HFFc6 (cell line): ENCODE results near the gene HOXD9. TPM values are rescaled to one million over a fixed set of nuclear protein-coding genes. Genes with fewer than 3 reads are reported as not detected.

Experiments
- DNase-seq: peaks from one replicate; pipeline ENCODE4 v3.0.0-alpha.2; 2018
- H3K27ac Mint-ChIP-seq: 2 replicates; pipeline ENCODE4 v1.8.0; 2020; ENCODE audit warnings: mild to moderate bottlenecking, mixed read lengths
- H3K27me3 Mint-ChIP-seq: 2 replicates; pipeline ENCODE4 v1.8.0; 2021; ENCODE audit warnings: mild to moderate bottlenecking, moderate library complexity, mixed read lengths; ENCODE audit not compliant: insufficient read depth
- H3K36me3 Mint-ChIP-seq: 2 replicates; pipeline ENCODE4 v1.8.0; 2021; ENCODE audit warnings: low read depth, mixed read lengths
- H3K4me1 Mint-ChIP-seq: 2 replicates; pipeline ENCODE4 v1.8.0; 2020; ENCODE audit warnings: low read depth, mixed read lengths
- H3K4me3 Mint-ChIP-seq: 2 replicates; pipeline ENCODE4 v1.8.0; 2020; ENCODE audit warnings: mild to moderate bottlenecking, moderate library complexity, mixed read lengths
- H3K9me3 Mint-ChIP-seq: 2 replicates; pipeline ENCODE4 v1.8.0; 2020; ENCODE audit warnings: mild to moderate bottlenecking, mixed read lengths
- microRNA-seq: library from miRNA; unstranded; fragments of <30 nt; microRNA quantifications from one replicate; pipeline ENCODE4, GENCODE V29; 2019
- total RNA-seq, 6 experiments: library from RNA; stranded (reverse); fragmentation: NEBNext Ultra II Directional; extraction: Animal tissue kit (Norgen Biotek cat#: 25700); gene quantifications; 2 replicates in 1 of 6; 3 replicates in 5 of 6; pipeline ENCODE4 v1.2.3, GENCODE V29; 2021
- TF ChIP-seq, protein P1 (sequence below): fragments of 200-600 bp; sonication (generic); IDR thresholded peaks from 2 replicates; pipeline ENCODE4 v1.5.0; 2021; ENCODE audit warnings: antibody characterized with exemption, mild to moderate bottlenecking

Gene HOXD9
- total RNA-seq, 6 experiments from 2014 or later, result 2.1 to 2.7 (median 2.4) TPM

DNA sequence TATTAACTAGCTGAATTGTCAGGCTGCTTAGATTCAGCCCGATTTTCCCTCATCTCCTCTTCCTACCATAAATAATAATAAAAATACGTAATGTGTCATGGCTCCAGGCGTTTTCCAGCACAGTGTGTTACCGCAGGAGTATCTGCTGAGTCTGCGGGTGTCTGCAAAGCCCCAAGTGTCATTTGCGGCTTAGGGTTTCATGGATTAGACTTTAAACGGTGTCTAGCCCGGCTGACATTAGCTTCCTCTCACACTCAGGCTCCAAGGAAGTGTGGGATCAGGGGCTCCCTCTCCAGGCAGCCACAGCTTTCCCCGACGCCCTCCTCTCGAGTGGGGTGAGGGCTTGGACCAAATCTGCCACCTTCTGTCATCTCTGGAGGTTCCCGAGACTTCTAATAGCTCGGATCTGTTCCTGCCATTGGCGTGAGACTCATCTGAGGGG, 51.9 kb downstream of the HOXD9 start:
- H3K4me1 Mint-ChIP-seq, result no peaks in the 10 kb centered on the region
- peaks cover 67% of the 10 kb centered on the region for H3K27me3 Mint-ChIP-seq
- H3K36me3 Mint-ChIP-seq, result peaks cover 5% of the 10 kb centered on the region; the same call in 1 of the 2 replicates
- 0 out of 2 replicates have a peak, but pooled peaks cover 3% of the 10 kb centered on the region for H3K9me3 Mint-ChIP-seq
- H3K4me3 Mint-ChIP-seq, result no peak overlapping the region
- no peak overlapping the region for H3K27ac Mint-ChIP-seq
- TF ChIP-seq, protein P1, sequence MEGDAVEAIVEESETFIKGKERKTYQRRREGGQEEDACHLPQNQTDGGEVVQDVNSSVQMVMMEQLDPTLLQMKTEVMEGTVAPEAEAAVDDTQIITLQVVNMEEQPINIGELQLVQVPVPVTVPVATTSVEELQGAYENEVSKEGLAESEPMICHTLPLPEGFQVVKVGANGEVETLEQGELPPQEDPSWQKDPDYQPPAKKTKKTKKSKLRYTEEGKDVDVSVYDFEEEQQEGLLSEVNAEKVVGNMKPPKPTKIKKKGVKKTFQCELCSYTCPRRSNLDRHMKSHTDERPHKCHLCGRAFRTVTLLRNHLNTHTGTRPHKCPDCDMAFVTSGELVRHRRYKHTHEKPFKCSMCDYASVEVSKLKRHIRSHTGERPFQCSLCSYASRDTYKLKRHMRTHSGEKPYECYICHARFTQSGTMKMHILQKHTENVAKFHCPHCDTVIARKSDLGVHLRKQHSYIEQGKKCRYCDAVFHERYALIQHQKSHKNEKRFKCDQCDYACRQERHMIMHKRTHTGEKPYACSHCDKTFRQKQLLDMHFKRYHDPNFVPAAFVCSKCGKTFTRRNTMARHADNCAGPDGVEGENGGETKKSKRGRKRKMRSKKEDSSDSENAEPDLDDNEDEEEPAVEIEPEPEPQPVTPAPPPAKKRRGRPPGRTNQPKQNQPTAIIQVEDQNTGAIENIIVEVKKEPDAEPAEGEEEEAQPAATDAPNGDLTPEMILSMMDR, result no peak
- no peak for DNase-seq

Small RNA genes lying within 50 kb of the gene (microRNA-seq; reads per million reads assigned to microRNA genes)
- 74.9 reads per million, percentile 46 among the genes with 10 or more reads in this experiment for gene MIR10B

Other genes with a start within 250 kb of the HOXD9 start
- 10 to 100 TPM; 54.9 to 78.3 (median 61.3) TPM for gene LNPK, start 120.5 kb upstream of the HOXD9 start, total RNA-seq
- gene EVX2, start 38.8 kb upstream of the HOXD9 start, total RNA-seq, result not detected
- 1 to 10 TPM; 1.2 to 1.7 (median 1.5) TPM for gene HOXD13, start 30.0 kb upstream of the HOXD9 start, total RNA-seq
- under 1 TPM in 4 of 6 experiments, not detected in 2; 0.19 to 0.36 (median 0.26) TPM for gene HOXD12, start 22.9 kb upstream of the HOXD9 start, total RNA-seq
- gene HOXD11, start 15.4 kb upstream of the HOXD9 start, total RNA-seq, result 10 to 100 TPM in 1 of 6 experiments, 1 to 10 TPM in 5; 6.0 to 10.2 (median 7.6) TPM
- gene HOXD10, start 5.9 kb upstream of the HOXD9 start, total RNA-seq, result 10 to 100 TPM; 10.9 to 14.5 (median 12.8) TPM
- gene HOXD8, start 7.0 kb downstream of the HOXD9 start, total RNA-seq, result 1 to 10 TPM; 2.3 to 5.1 (median 4.6) TPM
- gene HOXD4, start 28.8 kb downstream of the HOXD9 start, total RNA-seq, result under 1 TPM in 4 of 6 experiments, not detected in 2; 0.40 to 0.69 (median 0.57) TPM
- gene HOXD3, start 34.6 kb downstream of the HOXD9 start, total RNA-seq, result under 1 TPM in 3 of 6 experiments, not detected in 3; 0.25 to 0.38 (median 0.25) TPM
- gene HOXD1, start 65.9 kb downstream of the HOXD9 start, total RNA-seq, result not detected
- 10 to 100 TPM; 21.4 to 26.0 (median 24.3) TPM for gene MTX2, start 146.7 kb downstream of the HOXD9 start, total RNA-seq